Measurements from ENCODE around the gene MIS12. TPM values are rescaled to one million over a fixed set of nuclear protein-coding genes. Genes with fewer than 3 reads are reported as not detected.

MIS12 gene
- total RNA-seq, 1 donor from 2014 or later: 14.3 TPM

DNA sequence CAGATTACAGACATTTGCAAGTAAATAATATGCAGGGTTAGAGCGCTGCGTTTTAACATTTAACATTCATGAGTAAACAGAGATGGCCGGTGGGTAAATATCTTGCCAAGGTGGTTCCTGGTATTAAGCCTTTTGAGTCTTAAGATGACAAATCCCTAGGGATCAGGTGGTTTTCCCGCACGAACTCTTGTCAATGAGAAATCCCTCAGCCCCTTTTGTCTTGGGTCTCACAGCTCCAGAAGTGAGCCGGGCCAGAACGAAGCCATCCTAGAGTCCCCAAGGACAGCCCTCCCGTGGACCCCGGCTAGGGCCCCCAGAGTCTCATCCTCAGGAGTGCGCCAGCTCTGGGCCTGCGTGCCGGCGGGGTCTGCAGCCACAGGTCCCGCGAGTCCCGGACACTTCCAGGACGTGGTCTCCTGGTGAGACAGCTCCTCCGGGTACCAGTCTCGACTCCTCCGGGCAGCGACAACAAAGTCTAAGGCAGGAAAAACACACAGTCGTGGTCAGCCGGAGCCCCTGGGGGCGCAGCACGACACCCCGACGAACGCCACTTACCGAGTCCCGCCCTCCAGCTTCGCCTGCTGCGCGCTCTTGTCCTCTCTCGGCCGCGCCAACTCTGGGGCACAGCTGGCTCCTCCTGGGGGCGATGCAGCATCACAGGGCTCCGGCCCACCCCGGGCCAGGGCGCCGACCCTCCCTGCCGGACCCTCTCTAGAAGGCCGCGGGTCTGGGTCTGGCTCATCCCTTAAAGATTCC is 13.3 kb downstream of the MIS12 start:
- DNase-seq (ENCODE audit: low read depth in 2 of 2): no peak

- DNase-seq (ENCODE audit: low read depth in 2 of 2): no peak
Observed at GRCh38 chr17:5500247-5500588, 13.9 kb downstream of the MIS12 start.

GRCh38 chr17:5500589-5501391 is 14.4 kb downstream of the MIS12 start:
- DNase-seq (ENCODE audit: low read depth in 2 of 2): peak; percentile 61 to 83

DNA sequence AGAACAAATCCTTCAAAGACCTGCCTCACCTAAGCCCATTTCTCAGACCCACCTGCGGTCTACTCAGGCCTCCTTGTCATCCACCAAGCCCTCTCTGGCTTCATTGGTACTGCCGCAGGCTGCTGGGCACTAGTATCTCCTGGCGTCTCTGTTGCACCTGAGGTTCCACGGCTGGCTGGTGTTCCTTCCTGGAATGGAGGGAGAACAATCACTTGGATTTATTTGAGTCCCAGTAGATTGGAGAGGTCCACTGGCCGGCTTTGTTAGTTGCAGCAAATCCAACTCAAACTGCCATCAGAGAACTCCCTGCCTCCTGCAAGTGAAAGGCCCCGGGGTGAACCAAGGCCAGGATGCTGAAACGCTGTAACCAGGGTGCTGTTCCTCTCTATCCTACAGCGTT is 15.3 kb downstream of the MIS12 start:
- no peak for DNase-seq (ENCODE audit: low read depth in 2 of 2)

DNA sequence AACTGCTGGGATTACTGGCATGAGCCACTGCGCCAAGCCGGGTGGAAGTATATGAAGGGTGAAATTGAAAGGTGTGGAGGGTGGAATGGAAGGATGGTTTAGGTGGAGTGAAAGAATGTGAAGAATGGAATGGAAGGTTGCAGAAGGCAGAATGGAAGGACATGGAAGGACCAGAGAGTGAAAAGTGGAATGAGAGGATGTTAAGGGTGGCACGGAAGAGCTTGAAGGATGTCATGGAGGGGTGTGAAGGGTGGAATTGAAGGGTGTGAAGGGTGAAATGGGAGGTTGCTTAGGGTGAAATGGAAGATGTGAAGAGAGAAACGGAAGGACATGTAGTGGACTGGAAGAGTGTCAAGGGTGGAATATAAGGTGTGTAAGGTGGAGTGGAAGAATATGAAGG is 16.2 kb downstream of the MIS12 start:
- DNase-seq (ENCODE audit: low read depth in 2 of 2): no peak

GRCh38 chr17:5506307-5506706 is 19.9 kb downstream of the MIS12 start:
- DNase-seq (ENCODE audit: low read depth in 2 of 2): peak in 1 of 2 donors; percentile 79

DNA sequence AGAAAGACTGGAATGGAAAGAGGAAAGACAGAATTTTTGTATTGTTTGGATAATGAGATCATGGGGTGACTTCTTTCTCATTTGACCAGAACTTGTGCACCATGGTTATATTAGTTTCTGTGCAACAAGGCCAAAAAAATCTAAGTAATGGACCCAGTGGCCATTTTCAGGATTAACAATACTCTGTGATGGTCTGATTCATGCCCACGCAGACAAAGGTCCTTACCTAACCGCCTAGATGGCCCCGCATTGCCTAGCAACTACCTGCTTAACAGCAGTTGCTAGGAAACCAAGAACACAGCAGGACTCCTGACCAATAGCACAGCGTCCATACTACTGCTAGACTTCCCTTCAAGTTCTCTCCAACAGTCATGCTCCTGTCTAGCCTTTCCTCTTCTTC is 22.4 kb downstream of the MIS12 start:
- DNase-seq (ENCODE audit: low read depth in 2 of 2): peak in 1 of 2 donors; percentile 28

DNA sequence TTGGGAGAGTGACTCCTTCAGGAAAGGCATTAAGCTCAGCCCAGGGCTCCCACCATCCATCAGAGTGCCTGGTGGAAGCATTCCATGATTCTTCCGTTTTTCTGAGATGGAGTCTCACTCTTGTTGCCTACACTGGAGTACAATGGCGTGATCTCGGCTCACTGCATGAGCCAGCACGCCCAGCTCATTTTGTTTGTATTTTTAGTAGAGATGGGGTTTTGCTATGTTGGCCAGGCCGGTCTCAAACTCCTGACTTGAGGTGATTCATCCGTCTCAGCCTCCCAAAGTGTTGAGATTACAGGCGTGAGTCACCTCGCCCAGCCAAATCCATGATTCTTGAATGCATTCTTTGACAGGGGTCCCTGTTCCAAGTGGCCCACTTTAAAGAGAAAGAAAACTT is 23.1 kb downstream of the MIS12 start:
- peak in 1 of 2 donors; percentile 55 for DNase-seq (ENCODE audit: low read depth in 2 of 2)

DNA sequence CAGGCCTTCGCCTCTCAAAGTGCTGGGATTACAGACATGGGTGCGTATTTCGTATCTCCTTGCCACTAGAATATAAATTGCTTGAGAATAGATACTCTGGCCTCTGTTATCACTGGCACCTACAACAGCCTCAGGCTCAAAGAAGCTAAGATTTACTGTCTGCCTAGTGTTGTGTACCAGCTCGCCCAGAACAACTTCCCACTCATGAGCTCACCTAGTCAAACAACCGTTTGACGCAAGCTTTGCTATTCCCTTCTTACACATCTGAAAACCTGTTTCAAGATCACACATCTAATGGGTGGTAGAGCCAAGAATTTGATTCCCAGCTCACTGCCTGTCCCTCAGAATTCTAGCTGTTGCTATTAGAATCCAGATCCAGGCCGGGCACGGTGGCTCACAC is 24.4 kb downstream of the MIS12 start:
- no peak for DNase-seq (ENCODE audit: low read depth in 2 of 2)

DNA sequence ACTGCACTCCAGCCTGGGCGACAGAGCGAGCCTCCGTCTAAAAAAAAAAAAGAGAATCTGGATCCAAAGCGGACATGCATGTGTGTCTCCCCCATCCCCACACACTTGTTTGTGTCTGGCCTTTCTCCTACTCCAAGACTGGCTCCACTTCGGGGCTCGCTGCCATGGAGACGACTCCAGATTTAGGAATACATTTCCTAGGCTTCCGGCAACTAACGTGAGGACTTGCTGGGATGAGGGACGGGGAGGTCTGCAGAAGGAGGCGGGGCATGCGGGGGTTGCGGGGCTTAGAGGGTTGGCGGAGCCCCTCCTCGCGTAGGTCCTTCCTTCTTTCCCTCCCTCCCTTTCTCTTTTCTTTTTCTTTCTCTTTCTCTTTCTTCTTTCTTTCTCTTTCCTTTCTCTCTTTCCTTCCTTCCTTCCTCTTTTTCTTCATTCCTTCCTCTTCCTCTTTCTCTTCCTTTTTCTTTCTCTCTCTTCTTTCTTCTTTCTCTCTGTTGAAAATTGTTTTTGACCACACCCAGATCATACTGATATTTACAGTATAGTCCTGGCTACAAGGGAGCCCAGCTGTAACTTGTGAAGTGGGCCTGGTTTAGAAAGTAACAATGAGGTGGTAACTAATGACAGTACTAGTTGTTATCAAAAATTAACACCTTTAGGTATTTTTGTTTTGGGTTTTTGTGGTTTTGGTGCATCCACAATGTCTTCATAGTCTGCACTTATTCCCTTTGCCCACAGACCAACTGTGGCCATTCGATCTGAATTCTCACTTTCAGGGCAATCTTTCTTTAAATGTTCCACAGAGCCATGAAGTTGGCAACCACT is 25.2 kb downstream of the MIS12 start:
- DNase-seq (ENCODE audit: low read depth in 2 of 2): no peak

- DNase-seq (ENCODE audit: low read depth in 2 of 2): no peak
Observed at GRCh38 chr17:5513628-5514027, 27.3 kb downstream of the MIS12 start.

DNA sequence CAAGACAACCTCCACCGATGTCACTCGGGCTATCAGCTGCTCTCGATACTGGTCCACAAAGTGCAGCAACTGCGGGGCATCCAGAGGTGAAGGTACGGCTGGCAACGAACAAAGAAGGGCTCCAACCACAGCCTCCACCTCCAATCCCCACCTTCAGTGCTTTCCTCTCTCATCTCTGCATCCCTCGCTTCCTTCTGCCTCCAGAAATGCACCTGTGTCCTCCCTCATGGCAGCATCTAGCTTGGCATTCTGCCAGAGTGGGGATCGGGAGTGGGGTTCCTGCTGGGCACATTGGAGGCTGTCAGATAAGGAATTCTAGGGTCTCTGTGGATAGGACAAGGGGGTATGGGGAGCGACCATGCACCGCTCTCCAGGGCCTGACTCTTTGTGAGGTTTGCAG is 28.6 kb downstream of the MIS12 start:
- DNase-seq (ENCODE audit: low read depth in 2 of 2): no peak

- DNase-seq (ENCODE audit: low read depth in 2 of 2): peak; percentile 10 to 84
Observed at GRCh38 chr17:5516060-5516792, 29.9 kb downstream of the MIS12 start.

- DNase-seq (ENCODE audit: low read depth in 2 of 2): no peak
Observed at GRCh38 chr17:5522476-5522875, 36.1 kb downstream of the MIS12 start.

DNA sequence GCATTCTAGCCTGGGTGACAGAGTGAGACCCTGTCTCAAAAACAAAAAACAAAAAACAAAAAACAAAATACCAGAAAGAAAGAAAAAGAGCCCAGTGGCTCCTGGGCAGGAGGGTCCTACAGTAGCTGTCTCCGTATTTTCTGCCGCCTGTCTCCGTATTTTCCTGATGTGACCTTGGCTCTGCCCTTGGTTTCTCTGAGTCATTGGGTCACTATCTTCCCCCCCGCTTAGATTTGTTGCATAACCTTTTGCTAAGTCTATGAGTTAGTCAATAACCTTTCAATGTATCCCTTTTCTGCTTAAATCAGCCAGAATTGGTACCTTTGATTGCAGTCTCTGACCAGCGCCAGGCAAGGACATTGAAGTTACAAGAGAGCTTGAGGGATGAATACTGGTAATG is 36.9 kb downstream of the MIS12 start:
- no peak for DNase-seq (ENCODE audit: low read depth in 2 of 2)

- peak; percentile 97 to 98 for DNase-seq (ENCODE audit: low read depth in 2 of 2)
Observed at GRCh38 chr17:5526821-5527598, 40.6 kb downstream of the MIS12 start.

DNA sequence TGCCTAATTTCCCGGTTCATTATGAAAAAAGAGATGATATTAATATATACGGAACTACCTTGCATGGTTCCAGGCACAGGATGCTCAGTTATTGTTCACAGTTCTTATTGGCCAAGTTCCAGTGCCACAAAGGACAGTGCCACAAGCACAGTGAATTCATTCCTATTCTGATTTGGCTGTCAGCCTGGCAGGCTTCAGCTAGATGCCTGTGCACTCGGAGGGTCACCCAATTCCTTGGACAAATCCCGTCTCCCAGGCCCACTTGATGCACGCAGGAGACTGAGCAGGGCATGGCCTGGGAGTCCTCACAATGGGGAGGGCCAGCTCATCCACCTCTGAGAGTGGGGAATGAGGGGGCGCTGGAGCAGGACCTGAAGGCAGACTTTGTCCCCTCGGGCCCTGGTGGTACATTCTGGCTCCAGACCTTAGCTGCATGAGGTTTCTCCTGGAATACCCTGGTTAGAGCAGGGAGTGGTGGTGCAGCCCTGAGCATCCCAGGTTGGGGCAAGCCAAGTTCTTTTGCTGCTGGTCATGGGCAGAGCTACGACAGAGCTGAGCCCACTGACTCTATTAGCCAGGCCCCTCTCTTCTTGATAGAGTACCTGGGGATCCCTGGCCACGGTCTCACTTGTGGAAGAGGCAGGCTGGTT is 41.4 kb downstream of the MIS12 start:
- peak in 1 of 2 donors; percentile 27 for DNase-seq (ENCODE audit: low read depth in 2 of 2)

- DNase-seq (ENCODE audit: low read depth in 2 of 2): no peak
Observed at GRCh38 chr17:5530265-5531084, 44.1 kb downstream of the MIS12 start.

DNA sequence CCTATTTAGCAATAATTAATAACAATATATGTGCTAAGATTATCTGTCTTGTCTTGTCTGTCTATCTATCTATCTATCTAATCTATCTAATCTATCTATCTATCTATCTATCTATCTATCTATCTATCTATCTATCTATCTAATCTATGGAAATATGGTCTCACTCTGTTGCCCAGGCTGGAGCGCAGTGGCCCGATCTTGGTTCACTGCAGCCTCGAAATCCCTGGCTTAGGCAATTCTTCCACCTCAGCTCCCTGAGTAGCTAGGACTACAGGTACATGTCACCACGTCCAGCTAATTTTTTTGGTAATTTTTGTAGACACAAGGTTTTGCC is 44.7 kb downstream of the MIS12 start:
- DNase-seq (ENCODE audit: low read depth in 2 of 2): no peak
